Liver (tissue), 2 donors: ENCODE measurements around the gene TMEM42.

ENCODE experiments used
- CTCF ChIP-seq: fragments of 150-350 bp; IDR thresholded peaks from 2 replicates; pipeline ENCODE4 v1.5.1; 2017; ENCODE audit warnings: improper control_type of control experiment, low read depth, low read length; ENCODE audit not compliant: missing input control
- FOXA1 ChIP-seq: IDR thresholded peaks from 2 replicates; pipeline ENCODE4 v1.6.1; 2016; ENCODE audit warnings: antibody characterized with exemption
- YY1 ChIP-seq: IDR thresholded peaks from 2 replicates; pipeline ENCODE4 v1.6.1; 2016; ENCODE audit warnings: antibody characterized with exemption, mild to moderate bottlenecking
- donor health status: healthy.

GRCh38 chr3:44867421-44868111 is 5.9 kb downstream of the TMEM42 start:
- TF ChIP-seq FOXA1 (no peak), CTCF (no peak), YY1 (no peak)
